Measurements from ENCODE around the gene LRRC8C.
A peak's percentile ranks its signal among the peaks of the same experiment; 100 is the strongest.

The LRRC8C gene

GRCh38 chr1:89762779-89763648 lies 130.1 kb downstream of the LRRC8C start:
- Histone ChIP-seq H3K27me3 (ENCODE audit: control insufficient read depth, low read length) (peaks cover 23% of the 10 kb centered on the region), H3F3A (ENCODE audit: control insufficient read depth, insufficient read depth) (no peaks in the 10 kb centered on the region), H3K36me3 (ENCODE audit: control insufficient read depth, low read length) (no peaks in the 10 kb centered on the region), H3K9me2 (replicated peaks; ENCODE audit: control insufficient read depth, low read length) (no peaks in the 10 kb centered on the region), H3K4me3 (ENCODE audit: low read length) (peak overlapping the region; percentile 65), H3K27ac (ENCODE audit: low read depth, low read length) (no peak overlapping the region), H3K9me3 (ENCODE audit: control insufficient read depth, insufficient read depth, low read length) (no peaks in the 10 kb centered on the region), H3K4me1 (ENCODE audit: control insufficient read depth, low read length) (peaks cover 17% of the 10 kb centered on the region), H4K20me1 (ENCODE audit: control insufficient read depth, insufficient read depth, low read depth, low read length) (no peaks in the 10 kb centered on the region), H3K4me2 (ENCODE audit: low read length) (peak overlapping the region; percentile 84), H3K79me2 (ENCODE audit: control insufficient read depth, low read length) (no peaks in the 10 kb centered on the region)
- TF ChIP-seq CTCF (IDR thresholded peaks at IDR 0.05; ENCODE audit: low read depth, low read length, poor library complexity, severe bottlenecking) (peak; percentile 93), EZH2phosphoT487 (IDR thresholded peaks at IDR 0.05; ENCODE audit: borderline replicate concordance, low read length) (no peak)

GRCh38 chr1:89763649-89763986 lies 130.7 kb downstream of the LRRC8C start:
- Histone ChIP-seq H3K27ac (ENCODE audit: low read depth, low read length) (no peak overlapping the region), H3K79me2 (ENCODE audit: control insufficient read depth, low read length) (no peaks in the 10 kb centered on the region), H3K27me3 (ENCODE audit: control insufficient read depth, low read length) (peaks cover 23% of the 10 kb centered on the region), H3K36me3 (ENCODE audit: control insufficient read depth, low read length) (no peaks in the 10 kb centered on the region), H3F3A (ENCODE audit: control insufficient read depth, insufficient read depth) (no peaks in the 10 kb centered on the region), H4K20me1 (ENCODE audit: control insufficient read depth, insufficient read depth, low read depth, low read length) (no peaks in the 10 kb centered on the region), H3K4me2 (ENCODE audit: low read length) (peak overlapping the region; percentile 84), H3K9me2 (replicated peaks; ENCODE audit: control insufficient read depth, low read length) (no peaks in the 10 kb centered on the region), H3K4me3 (ENCODE audit: low read length) (peak overlapping the region; percentile 65), H3K9me3 (ENCODE audit: control insufficient read depth, insufficient read depth, low read length) (no peaks in the 10 kb centered on the region), H3K4me1 (ENCODE audit: control insufficient read depth, low read length) (peaks cover 13% of the 10 kb centered on the region)
- TF ChIP-seq EZH2phosphoT487 (IDR thresholded peaks at IDR 0.05; ENCODE audit: borderline replicate concordance, low read length) (no peak), CTCF (IDR thresholded peaks at IDR 0.05; ENCODE audit: low read depth, low read length, poor library complexity, severe bottlenecking) (no peak)

- Histone ChIP-seq H3K79me2 (ENCODE audit: control insufficient read depth, low read length) (no peaks in the 10 kb centered on the region), H3K9me3 (ENCODE audit: control insufficient read depth, insufficient read depth, low read length) (no peaks in the 10 kb centered on the region), H3K9me2 (replicated peaks; ENCODE audit: control insufficient read depth, low read length) (no peaks in the 10 kb centered on the region), H3F3A (ENCODE audit: control insufficient read depth, insufficient read depth) (no peaks in the 10 kb centered on the region), H3K4me3 (ENCODE audit: low read length) (no peak overlapping the region), H3K27me3 (ENCODE audit: control insufficient read depth, low read length) (peaks cover 23% of the 10 kb centered on the region), H3K27ac (ENCODE audit: low read depth, low read length) (no peak overlapping the region), H3K4me2 (ENCODE audit: low read length) (no peak overlapping the region), H3K36me3 (ENCODE audit: control insufficient read depth, low read length) (no peaks in the 10 kb centered on the region), H4K20me1 (ENCODE audit: control insufficient read depth, insufficient read depth, low read depth, low read length) (no peaks in the 10 kb centered on the region), H3K4me1 (ENCODE audit: control insufficient read depth, low read length) (peaks cover 13% of the 10 kb centered on the region)
- TF ChIP-seq CTCF (IDR thresholded peaks at IDR 0.05; ENCODE audit: low read depth, low read length, poor library complexity, severe bottlenecking) (no peak), EZH2phosphoT487 (IDR thresholded peaks at IDR 0.05; ENCODE audit: borderline replicate concordance, low read length) (no peak)
Measured at GRCh38 chr1:89765774-89766173, 132.9 kb downstream of the LRRC8C start.

Measured in DOHH2 (cell line).